A673 (cell line): ENCODE data around the gene CHAMP1. TPM values are rescaled to one million over a fixed set of nuclear protein-coding genes. Genes with fewer than 3 reads are reported as not detected.

Experiments used
- BruUV-seq: library from RNA; stranded (reverse); fragments of 400-500 nt; replicated peaks from 2 replicates; lab custom pipeline; 2021; lab: Mats Ljungman, UMichigan
- CTCF ChIA-PET: fragments of 300-600 bp; sonication (Branson Sonifier 250); formaldehyde crosslinking; loops from one replicate; lab custom pipeline; 2022; ENCODE audit warnings: antibody characterized with exemption; lab: Charles Lee
- POLR2A ChIA-PET: fragments of 300-600 bp; sonication (Branson Sonifier 250); formaldehyde crosslinking; loops from one replicate; lab custom pipeline; 2022; ENCODE audit warnings: antibody characterized with exemption; ENCODE audit not compliant: low non-redundant PET; lab: Charles Lee
- DNase-seq: peaks from one replicate; pipeline ENCODE4 v3.0.0-alpha.2; 2015; ENCODE audit warnings: low spot score
- H3K27ac ChIP-seq: fragments of 200-600 bp; sonication (generic); 2 replicates; pipeline ENCODE4 v1.5.1; 2016; ENCODE audit warnings: mixed run types, low read depth, mild to moderate bottlenecking, mixed read lengths, antibody characterized with exemption, low read length; ENCODE audit not compliant: poor library complexity, severe bottlenecking
- H3K27me3 ChIP-seq: fragments of 200-600 bp; sonication (generic); replicated peaks from 2 replicates; pipeline ENCODE4 v1.6.1; 2017; ENCODE audit warnings: mixed run types, low read depth, mild to moderate bottlenecking, mixed read lengths, antibody characterized with exemption, low read length; ENCODE audit not compliant: insufficient read depth, poor library complexity
- H3K36me3 ChIP-seq: fragments of 200-600 bp; sonication (generic); 2 replicates; pipeline ENCODE4 v1.6.1; 2016; ENCODE audit warnings: mixed run types, mild to moderate bottlenecking, mixed read lengths, antibody characterized with exemption, low read length; ENCODE audit not compliant: insufficient read depth, poor library complexity, severe bottlenecking
- H3K4me1 ChIP-seq: fragments of 200-600 bp; sonication (generic); 2 replicates; pipeline ENCODE4 v1.6.1; 2017; ENCODE audit warnings: mixed run types, mild to moderate bottlenecking, mixed read lengths, antibody characterized with exemption, low read length; ENCODE audit not compliant: insufficient read depth, poor library complexity, severe bottlenecking
- H3K4me3 ChIP-seq: fragments of 200-600 bp; sonication (generic); 2 replicates; pipeline ENCODE4 v1.5.1; 2016; ENCODE audit warnings: low read depth, mixed run types, mild to moderate bottlenecking, mixed read lengths, low read length; ENCODE audit not compliant: poor library complexity, severe bottlenecking
- H3K9me3 ChIP-seq: fragments of 200-600 bp; sonication (generic); 2 replicates; pipeline ENCODE4 v1.6.1; 2016; ENCODE audit warnings: mixed run types, low read depth, mild to moderate bottlenecking, mixed read lengths, antibody characterized with exemption, low read length; ENCODE audit not compliant: poor library complexity, severe bottlenecking
- CTCF ChIP-seq: fragments of 300-800, 200-600 bp; sonication (generic); conservative IDR thresholded peaks from 2 replicates; pipeline ENCODE4 v1.5.1; 2017; ENCODE audit warnings: low read depth, mild to moderate bottlenecking, antibody characterized with exemption, low read length, moderate library complexity, mixed read lengths
- EZH2 ChIP-seq: fragments of 200-600 bp; sonication (generic); IDR thresholded peaks from 2 replicates; pipeline ENCODE4 v1.6.1; 2017; ENCODE audit warnings: borderline replicate concordance, low read depth, mild to moderate bottlenecking, mixed read lengths, antibody characterized with exemption, low read length; ENCODE audit not compliant: poor library complexity, severe bottlenecking
- intact Hi-C: fragments of 100-400 bp; cut with micrococcal nuclease; formaldehyde crosslinking; loops from one replicate; pipeline ENCODE4 v1.10.0; 2022; ENCODE audit not compliant: unreplicated experiment
- total RNA-seq: library from RNA; stranded (reverse); gene quantifications from 2 replicates; pipeline ENCODE4 v1.2.3, GENCODE V29; 2021

Gene CHAMP1
- total RNA-seq, 1 experiment from 2014 or later, result 31.8 TPM

GRCh38 chr13:114284680-114285079 is 29.6 kb upstream of the CHAMP1 start:
- peaks cover 17% of the 10 kb centered on the region for H3K4me1 ChIP-seq
- DNase-seq, result no peak
- no TSS peak for BruUV-seq
- H3K36me3 ChIP-seq, result peaks cover 11% of the 10 kb centered on the region
- H3K4me3 ChIP-seq, result no peak overlapping the region
- intact Hi-C loops, result no loop called here
- H3K27ac ChIP-seq, result no peak overlapping the region
- H3K9me3 ChIP-seq, result no peaks in the 10 kb centered on the region
- POLR2A ChIA-PET, result no interaction called here
- TF ChIP-seq CTCF, result no peak
- CTCF ChIA-PET, result no interaction called here
- no peaks in the 10 kb centered on the region for H3K27me3 ChIP-seq

GRCh38 chr13:114285166-114285808 is 29.0 kb upstream of the CHAMP1 start:
- no peaks in the 10 kb centered on the region for H3K27me3 ChIP-seq
- POLR2A ChIA-PET, result no interaction called here
- no peak for DNase-seq
- CTCF ChIA-PET, result no interaction called here
- H3K27ac ChIP-seq, result no peak overlapping the region
- BruUV-seq, result no TSS peak
- no peaks in the 10 kb centered on the region for H3K9me3 ChIP-seq
- peaks cover 11% of the 10 kb centered on the region for H3K36me3 ChIP-seq
- no peak for TF ChIP-seq EZH2
- intact Hi-C loops, result no loop called here
- no peak overlapping the region for H3K4me3 ChIP-seq
- H3K4me1 ChIP-seq, result peaks cover 12% of the 10 kb centered on the region

GRCh38 chr13:114286808-114287207 is 27.5 kb upstream of the CHAMP1 start:
- Histone ChIP-seq H3K27me3 (no peaks in the 10 kb centered on the region), H3K4me3 (no peak overlapping the region), H3K36me3 (peaks cover 15% of the 10 kb centered on the region), H3K4me1 (peaks cover 5% of the 10 kb centered on the region), H3K27ac (no peak overlapping the region), H3K9me3 (no peaks in the 10 kb centered on the region)
- no TSS peak for BruUV-seq
- POLR2A ChIA-PET, result no interaction called here
- CTCF ChIA-PET, result no interaction called here
- DNase-seq, result no peak
- intact Hi-C loops, result no loop called here
- no peak for TF ChIP-seq EZH2
- no peak for TF ChIP-seq CTCF

GRCh38 chr13:114288157-114288591 is 26.1 kb upstream of the CHAMP1 start:
- BruUV-seq, result no TSS peak
- no peak for DNase-seq
- Histone ChIP-seq H3K4me3 (no peak overlapping the region), H3K27me3 (no peaks in the 10 kb centered on the region), H3K36me3 (peaks cover 20% of the 10 kb centered on the region), H3K9me3 (no peaks in the 10 kb centered on the region), H3K4me1 (no peaks in the 10 kb centered on the region), H3K27ac (no peak overlapping the region)
- intact Hi-C loops, result no loop called here
- CTCF ChIA-PET, result no interaction called here
- POLR2A ChIA-PET, result no interaction called here
- TF ChIP-seq EZH2 (no peak), CTCF (no peak)
